Breast epithelium (tissue), 4 donors: ENCODE measurements around the gene LDLRAD3. TPM values are rescaled to one million over a fixed set of nuclear protein-coding genes. Genes with fewer than 3 reads are reported as not detected.

Source experiments
- DNase-seq, 2 donors: peaks; one replicate each; pipeline ENCODE4 v3.0.0-alpha.2; 2019; ENCODE audit warnings: low spot score in 2 of 2
- H3K27ac ChIP-seq, 2 donors: fragments of 200-600 bp; sonication (generic) in 1 of 2; one replicate each; pipeline ENCODE4 v1.5.1; 2016 to 2019; ENCODE audit warnings: mild to moderate bottlenecking in 1 of 2
- H3K27me3 ChIP-seq, 2 donors: fragments of 200-600 bp; sonication (generic) in 1 of 2; one replicate each; pipeline versions ENCODE4 v1.5.1 to v1.6.0; 2017 to 2019; ENCODE audit warnings: control low read depth in 1 of 2, mild to moderate bottlenecking in 1 of 2
- H3K36me3 ChIP-seq: fragments of 200-600 bp; one replicate; pipeline ENCODE4 v1.5.1; 2019
- H3K4me1 ChIP-seq, 2 donors: fragments of 200-600 bp; sonication (generic); one replicate each; pipeline ENCODE4 v1.5.1; 2016 to 2019; ENCODE audit warnings: control low read depth in 1 of 2
- H3K4me3 ChIP-seq, 3 donors: fragments of 200-600 bp; sonication (generic); 1 replicate in 2 of 3; 2 replicates in 1 of 3; pipeline ENCODE4 v1.5.1; 2016 to 2019; ENCODE audit warnings: mild to moderate bottlenecking in 3 of 3, moderate library complexity in 2 of 3
- H3K9me3 ChIP-seq, 2 donors: fragments of 200-600 bp; sonication (generic) in 1 of 2; one replicate each; pipeline ENCODE4 v1.5.1; 2016 to 2019; ENCODE audit warnings: control low read depth in 1 of 2
- CTCF ChIP-seq, 3 donors: fragments of 450-650 bp; IDR thresholded peaks; one replicate each; pipeline ENCODE4 v1.5.1; 2016 to 2017; ENCODE audit warnings: antibody characterized with exemption in 3 of 3, mild to moderate bottlenecking in 3 of 3, moderate library complexity in 3 of 3
- POLR2A ChIP-seq: fragments of 450-650 bp; IDR thresholded peaks from one replicate; pipeline ENCODE4 v1.6.1; 2016; ENCODE audit warnings: antibody characterized with exemption, mild to moderate bottlenecking, moderate library complexity
- POLR2AphosphoS5 ChIP-seq, 3 donors: sonication (generic); formaldehyde crosslinking; IDR thresholded peaks; one replicate each; pipeline ENCODE4 v1.6.1; 2017; ENCODE audit warnings: antibody characterized with exemption in 3 of 3
- intact Hi-C: fragments of 100-400 bp; cut with DNase I; formaldehyde crosslinking; loops from one replicate; pipeline ENCODE4 v1.15.1; 2023; ENCODE audit warnings: low total_unique reads
- total RNA-seq, 3 donors: library from RNA; depleted of rRNA; stranded (reverse); fragments of >200 nt; gene quantifications; one replicate each; pipeline ENCODE4 v1.1.0, GENCODE V29; 2016

The LDLRAD3 gene
- total RNA-seq, 3 donors from 2014 or later: 20.3 to 45.4 (median 40.6) TPM

- intact Hi-C loops: no loop called here
- TF ChIP-seq CTCF (IDR thresholded peaks at IDR 0.05) (no peak), POLR2A (no peak), POLR2AphosphoS5 (IDR thresholded peaks at IDR 0.05) (no peak)
- no peaks in the 10 kb centered on the region for H3K9me3 ChIP-seq
- H3K4me1 ChIP-seq: no peaks in the 10 kb centered on the region
- no peaks in the 10 kb centered on the region for H3K27me3 ChIP-seq
- DNase-seq: no peak
- H3K36me3 ChIP-seq: no peaks in the 10 kb centered on the region
- H3K4me3 ChIP-seq: no peak overlapping the region
- H3K27ac ChIP-seq: no peak overlapping the region
Observed at GRCh38 chr11:35932681-35933319, 11.1 kb upstream of the LDLRAD3 start.

- DNase-seq: no peak
- H3K27me3 ChIP-seq: no peaks in the 10 kb centered on the region
- H3K27ac ChIP-seq: no peak overlapping the region
- H3K4me1 ChIP-seq: no peaks in the 10 kb centered on the region
- no peak overlapping the region for H3K4me3 ChIP-seq
- intact Hi-C loops: no loop called here
- no peaks in the 10 kb centered on the region for H3K9me3 ChIP-seq
- no peaks in the 10 kb centered on the region for H3K36me3 ChIP-seq
- TF ChIP-seq POLR2A (no peak), CTCF (IDR thresholded peaks at IDR 0.05) (no peak), POLR2AphosphoS5 (IDR thresholded peaks at IDR 0.05) (no peak)
Observed at GRCh38 chr11:35933320-35933871, 10.5 kb upstream of the LDLRAD3 start.

GRCh38 chr11:35934271-35934670 is 9.6 kb upstream of the LDLRAD3 start:
- no peaks in the 10 kb centered on the region for H3K27me3 ChIP-seq
- no peak for DNase-seq
- no peaks in the 10 kb centered on the region for H3K9me3 ChIP-seq
- intact Hi-C loops: no loop called here
- H3K27ac ChIP-seq: no peak overlapping the region
- H3K36me3 ChIP-seq: no peaks in the 10 kb centered on the region
- no peak overlapping the region for H3K4me3 ChIP-seq
- no peaks in the 10 kb centered on the region for H3K4me1 ChIP-seq
- TF ChIP-seq POLR2A (no peak), POLR2AphosphoS5 (IDR thresholded peaks at IDR 0.05) (no peak), CTCF (IDR thresholded peaks at IDR 0.05) (no peak)

GRCh38 chr11:35934981-35935380 is 8.9 kb upstream of the LDLRAD3 start:
- DNase-seq: no peak
- intact Hi-C loops: no loop called here
- no peak overlapping the region for H3K27ac ChIP-seq
- H3K36me3 ChIP-seq: no peaks in the 10 kb centered on the region
- no peak overlapping the region for H3K4me3 ChIP-seq
- TF ChIP-seq CTCF (IDR thresholded peaks at IDR 0.05) (no peak), POLR2AphosphoS5 (IDR thresholded peaks at IDR 0.05) (no peak), POLR2A (no peak)
- no peaks in the 10 kb centered on the region for H3K9me3 ChIP-seq
- H3K27me3 ChIP-seq: no peaks in the 10 kb centered on the region
- no peaks in the 10 kb centered on the region for H3K4me1 ChIP-seq

GRCh38 chr11:35935390-35935789 is 8.5 kb upstream of the LDLRAD3 start:
- intact Hi-C loops: no loop called here
- TF ChIP-seq POLR2A: no peak
- TF ChIP-seq CTCF (IDR thresholded peaks at IDR 0.05): no peak
- TF ChIP-seq POLR2AphosphoS5 (IDR thresholded peaks at IDR 0.05): no peak
- Histone ChIP-seq H3K27ac (no peak overlapping the region), H3K4me1 (no peaks in the 10 kb centered on the region), H3K27me3 (no peaks in the 10 kb centered on the region), H3K36me3 (no peaks in the 10 kb centered on the region), H3K9me3 (no peaks in the 10 kb centered on the region), H3K4me3 (no peak overlapping the region)
- DNase-seq: no peak
